LNCaP clone FGC (cell line): ENCODE data around the gene IQSEC1.

Source experiments
- DNase-seq: peaks from one replicate; pipeline ENCODE4 v3.0.0-alpha.2; 2011; ENCODE audit warnings: low read depth
- H3K4me3 ChIP-seq: 2 replicates; pipeline ENCODE4 v1.5.1; 2011; ENCODE audit warnings: mild to moderate bottlenecking, low read depth, low read length, control low read depth
- TF ChIP-seq, protein P1 (sequence below): IDR thresholded peaks from 2 replicates; pipeline ENCODE4 v1.5.1; 2012; ENCODE audit warnings: mild to moderate bottlenecking; ENCODE audit not compliant: control insufficient read depth, insufficient read depth; ENCODE audit errors: extremely low read depth

IQSEC1 gene

DNA sequence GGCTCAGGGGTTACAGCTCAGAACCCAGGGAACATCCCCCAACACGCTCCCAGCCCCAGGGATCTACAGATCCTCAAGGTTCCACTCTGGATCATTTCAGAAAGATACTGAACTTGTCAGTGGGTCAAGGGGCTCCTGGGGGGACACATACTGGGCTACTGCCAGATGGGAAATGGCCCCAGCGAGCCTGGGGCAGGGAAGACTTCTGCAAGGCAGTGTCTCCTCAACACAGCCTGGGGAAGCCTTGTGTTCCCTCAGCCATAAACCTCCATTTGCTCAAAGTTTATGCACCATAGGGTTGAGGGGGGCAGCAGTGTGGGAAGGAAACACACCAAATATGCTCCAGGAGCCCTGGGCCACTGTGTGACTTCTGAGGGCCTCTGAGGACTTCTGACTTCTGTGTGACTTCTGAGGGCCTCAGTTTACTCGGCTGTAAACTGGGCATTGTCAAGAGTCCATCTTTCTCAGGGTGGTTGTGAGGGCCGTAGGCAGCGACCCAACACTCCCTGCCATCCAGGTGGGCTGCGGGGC, 58.4 kb downstream of the IQSEC1 start:
- DNase-seq = no peak
- TF ChIP-seq, protein P1, sequence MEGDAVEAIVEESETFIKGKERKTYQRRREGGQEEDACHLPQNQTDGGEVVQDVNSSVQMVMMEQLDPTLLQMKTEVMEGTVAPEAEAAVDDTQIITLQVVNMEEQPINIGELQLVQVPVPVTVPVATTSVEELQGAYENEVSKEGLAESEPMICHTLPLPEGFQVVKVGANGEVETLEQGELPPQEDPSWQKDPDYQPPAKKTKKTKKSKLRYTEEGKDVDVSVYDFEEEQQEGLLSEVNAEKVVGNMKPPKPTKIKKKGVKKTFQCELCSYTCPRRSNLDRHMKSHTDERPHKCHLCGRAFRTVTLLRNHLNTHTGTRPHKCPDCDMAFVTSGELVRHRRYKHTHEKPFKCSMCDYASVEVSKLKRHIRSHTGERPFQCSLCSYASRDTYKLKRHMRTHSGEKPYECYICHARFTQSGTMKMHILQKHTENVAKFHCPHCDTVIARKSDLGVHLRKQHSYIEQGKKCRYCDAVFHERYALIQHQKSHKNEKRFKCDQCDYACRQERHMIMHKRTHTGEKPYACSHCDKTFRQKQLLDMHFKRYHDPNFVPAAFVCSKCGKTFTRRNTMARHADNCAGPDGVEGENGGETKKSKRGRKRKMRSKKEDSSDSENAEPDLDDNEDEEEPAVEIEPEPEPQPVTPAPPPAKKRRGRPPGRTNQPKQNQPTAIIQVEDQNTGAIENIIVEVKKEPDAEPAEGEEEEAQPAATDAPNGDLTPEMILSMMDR = no peak
- no peak overlapping the region for H3K4me3 ChIP-seq

DNA sequence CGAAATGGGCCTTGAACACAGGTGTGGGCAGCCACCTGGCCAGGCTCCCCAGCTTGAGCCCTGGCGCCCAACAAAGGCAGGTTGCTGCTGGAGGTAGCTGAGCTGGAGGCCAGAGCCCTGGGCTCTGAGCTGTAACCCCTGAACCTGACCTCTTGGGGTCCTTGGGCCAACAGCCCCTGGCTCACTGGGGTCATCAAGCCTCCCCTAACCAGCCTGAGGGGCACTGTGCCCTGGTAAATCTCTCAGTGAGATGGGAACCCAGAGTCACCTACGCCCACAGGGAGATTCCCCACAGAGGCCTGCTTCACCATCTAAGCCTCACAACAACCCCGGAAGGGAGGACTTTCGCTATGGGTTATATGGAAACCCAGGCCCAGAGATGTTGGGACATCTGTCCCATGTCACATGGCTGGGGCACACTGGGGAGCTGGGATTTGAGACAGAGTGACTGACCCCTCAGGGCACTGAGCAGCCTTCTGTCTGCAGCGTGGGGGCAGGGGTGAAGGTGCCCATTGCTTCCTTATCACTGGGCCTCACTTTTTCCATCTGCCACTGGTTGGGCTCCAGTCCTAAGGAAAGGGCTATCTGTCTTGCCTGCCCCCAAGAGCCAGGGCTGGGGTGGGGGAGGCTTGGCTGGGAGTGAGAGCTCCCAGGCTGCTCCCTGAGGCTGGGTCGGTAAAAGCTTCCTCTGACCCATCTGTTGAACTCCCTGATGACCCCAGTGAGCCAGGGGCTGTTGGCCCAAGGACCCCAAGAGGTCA, 59.1 kb downstream of the IQSEC1 start:
- DNase-seq = no peak
- TF ChIP-seq, protein P1 = no peak
- no peak overlapping the region for H3K4me3 ChIP-seq

DNA sequence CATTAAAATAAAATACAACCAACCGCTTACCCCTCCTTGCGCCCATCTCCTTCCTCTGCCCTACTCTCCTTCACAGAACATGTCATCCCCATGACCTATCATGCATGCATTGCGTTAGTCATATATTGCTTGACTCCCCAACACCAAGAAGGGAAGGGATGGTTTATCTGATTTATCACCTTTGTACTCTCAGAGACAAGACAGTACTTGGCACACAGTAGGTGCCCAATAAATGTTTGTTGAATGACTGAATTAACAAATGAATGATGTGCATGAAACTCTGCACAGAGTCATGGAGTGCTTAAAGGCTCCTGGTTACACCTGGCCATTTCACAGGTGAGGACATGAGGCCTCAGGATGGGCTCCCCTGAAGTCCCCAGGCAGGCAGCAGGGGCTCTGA, 59.7 kb downstream of the IQSEC1 start:
- DNase-seq = no peak
- no peak overlapping the region for H3K4me3 ChIP-seq
- TF ChIP-seq, protein P1 = no peak

DNA sequence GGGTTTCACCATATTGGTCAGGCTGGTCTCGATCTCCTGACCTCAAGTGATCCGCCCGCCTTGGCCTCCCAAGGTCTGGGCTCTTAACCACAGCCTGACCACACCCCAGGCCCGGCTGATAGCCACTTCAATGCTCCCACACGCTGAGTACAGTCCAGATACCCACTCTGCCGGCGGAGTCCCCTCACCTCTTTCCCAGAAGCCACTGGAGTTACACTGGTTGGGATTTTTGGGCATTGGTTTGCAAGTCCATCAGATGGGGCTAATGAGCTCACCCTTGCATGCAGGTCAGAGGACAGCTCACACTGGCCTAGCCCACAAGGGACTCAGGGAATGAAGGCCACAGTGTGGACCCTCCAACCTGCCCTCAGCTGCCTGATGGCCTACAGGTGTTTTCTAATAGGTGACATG, 60.1 kb downstream of the IQSEC1 start:
- no peak overlapping the region for H3K4me3 ChIP-seq
- TF ChIP-seq, protein P1 = no peak
- DNase-seq = no peak

DNA sequence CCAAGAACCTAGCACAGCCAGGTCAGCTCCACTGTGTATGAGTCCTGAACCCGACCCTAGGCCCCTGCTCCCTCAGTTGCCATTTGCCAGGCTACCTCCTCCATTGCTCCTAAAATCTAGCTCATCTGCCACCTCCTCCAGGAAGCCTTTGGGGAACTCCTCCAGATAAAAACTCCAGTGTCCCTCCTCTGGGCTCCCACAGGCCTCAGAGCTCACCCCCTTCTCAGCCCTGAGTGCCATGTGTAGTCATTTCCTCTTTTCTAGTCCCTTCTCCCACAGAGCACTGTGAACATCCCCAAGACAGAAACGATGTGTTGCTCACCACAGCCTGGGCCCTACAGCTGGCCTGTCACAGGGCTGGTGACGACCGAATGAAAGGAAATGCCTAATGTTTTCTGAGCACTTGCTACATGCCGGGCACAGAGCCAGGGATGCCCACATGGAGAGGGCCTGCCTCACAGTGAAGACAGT, 61.0 kb downstream of the IQSEC1 start:
- no peak overlapping the region for H3K4me3 ChIP-seq
- TF ChIP-seq, protein P1 = no peak
- DNase-seq = no peak

DNA sequence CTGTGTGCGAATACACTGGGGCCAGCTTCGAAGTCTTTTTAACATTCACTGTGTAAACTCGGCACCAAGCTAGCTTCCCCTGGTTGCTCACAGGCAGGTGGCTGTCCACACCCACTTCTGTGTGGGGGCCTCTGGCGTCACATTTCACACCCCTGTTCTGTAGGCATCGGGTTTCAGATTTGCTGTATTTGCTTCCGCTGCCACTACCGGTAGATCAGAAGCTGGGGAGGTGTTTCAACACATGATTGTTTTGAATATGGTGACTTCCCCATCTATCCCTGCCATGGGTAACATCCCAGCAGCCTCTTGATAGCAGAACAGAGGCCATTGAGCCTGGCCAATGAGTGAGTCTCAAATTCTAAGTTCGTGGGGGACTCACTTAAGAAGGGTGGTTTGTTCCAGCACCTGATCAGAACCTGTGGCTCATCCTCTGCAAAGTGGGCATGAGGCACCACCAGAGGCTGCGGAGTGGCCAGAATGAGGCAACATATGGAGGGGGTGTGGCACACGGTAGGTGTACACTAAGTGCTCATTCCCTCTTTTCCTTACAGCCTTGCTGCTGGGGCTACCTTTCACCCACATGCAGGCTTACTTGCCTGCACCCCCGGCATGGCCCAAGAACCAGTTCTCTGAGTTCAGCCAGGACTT, 61.5 kb downstream of the IQSEC1 start:
- H3K4me3 ChIP-seq = no peak overlapping the region
- no peak for DNase-seq
- TF ChIP-seq, protein P1 = no peak
